Measurements from ENCODE around the gene CFAP45. TPM values are rescaled to one million over a fixed set of nuclear protein-coding genes. Genes with fewer than 3 reads are reported as not detected.

The CFAP45 gene
- total RNA-seq, 4 donors from 2014 or later, result 0.97 to 3.6 (median 1.8) TPM; not detected in 1

- intact Hi-C loops (cut with DNase I; ENCODE audit: low total_unique reads), result no loop called here
- TF ChIP-seq POLR2A (IDR thresholded peaks at IDR 0.05), result no peak
- no peak for TF ChIP-seq CTCF (IDR thresholded peaks at IDR 0.05)
- Histone ChIP-seq H3K36me3 (no peaks in the 10 kb centered on the region), H3K9me3 (no peaks in the 10 kb centered on the region), H3K4me3 (no peak overlapping the region), H3K27ac (no peak overlapping the region), H3K4me1 (peaks cover 0 to 9% of the 10 kb centered on the region in 2 donors), H3K27me3 (no peaks in the 10 kb centered on the region)
- no peak for DNase-seq
Observed at GRCh38 chr1:159919236-159919865, 19.4 kb upstream of the CFAP45 start.

GRCh38 chr1:159918352-159919200, 18.6 kb upstream of the CFAP45 start:
- H3K4me1 ChIP-seq, result peaks cover 0 to 9% of the 10 kb centered on the region in 2 donors
- TF ChIP-seq CTCF (IDR thresholded peaks at IDR 0.05) (no peak), POLR2A (IDR thresholded peaks at IDR 0.05) (no peak)
- no peaks in the 10 kb centered on the region for H3K9me3 ChIP-seq
- no peaks in the 10 kb centered on the region for H3K27me3 ChIP-seq
- intact Hi-C loops (cut with DNase I; ENCODE audit: low total_unique reads), result no loop called here
- no peak overlapping the region for H3K27ac ChIP-seq
- DNase-seq, result no peak
- no peaks in the 10 kb centered on the region for H3K36me3 ChIP-seq
- H3K4me3 ChIP-seq, result no peak overlapping the region

- Histone ChIP-seq H3K27me3 (no peaks in the 10 kb centered on the region), H3K27ac (no peak overlapping the region), H3K4me3 (no peak overlapping the region), H3K36me3 (no peaks in the 10 kb centered on the region), H3K4me1 (peaks cover 0 to 7% of the 10 kb centered on the region in 2 donors), H3K9me3 (no peaks in the 10 kb centered on the region)
- no peak for DNase-seq
- intact Hi-C loops (cut with DNase I; ENCODE audit: low total_unique reads), result no loop called here
- TF ChIP-seq CTCF (IDR thresholded peaks at IDR 0.05), result no peak
- TF ChIP-seq POLR2A (IDR thresholded peaks at IDR 0.05), result no peak
Observed at GRCh38 chr1:159917533-159918351, 17.8 kb upstream of the CFAP45 start.

GRCh38 chr1:159916242-159917051, 16.5 kb upstream of the CFAP45 start:
- no peaks in the 10 kb centered on the region for H3K4me1 ChIP-seq
- no peak for DNase-seq
- H3K36me3 ChIP-seq, result no peaks in the 10 kb centered on the region
- no peaks in the 10 kb centered on the region for H3K27me3 ChIP-seq
- intact Hi-C loops (cut with DNase I; ENCODE audit: low total_unique reads), result no loop called here
- peak overlapping the region; percentile 15 to 61 for H3K27ac ChIP-seq
- H3K4me3 ChIP-seq, result no peak overlapping the region
- H3K9me3 ChIP-seq, result no peaks in the 10 kb centered on the region
- TF ChIP-seq POLR2A (IDR thresholded peaks at IDR 0.05), result no peak
